Measurements from ENCODE around the gene RAB17. TPM values are rescaled to one million over a fixed set of nuclear protein-coding genes. Genes with fewer than 3 reads are reported as not detected.

The RAB17 gene
- total RNA-seq, 1 experiment from 2014 or later: 60.9 TPM

GRCh38 chr2:237615631-237616249 is 25.2 kb upstream of the RAB17 start:
- Mint-ChIP-seq H3K4me1 (ENCODE audit: low read depth, unreplicated experiment) (peaks cover 31% of the 10 kb centered on the region), H3K36me3 (ENCODE audit: insufficient read depth, unreplicated experiment) (peaks cover 4% of the 10 kb centered on the region), H3K9me3 (ENCODE audit: unreplicated experiment) (no peaks in the 10 kb centered on the region), H3K27me3 (ENCODE audit: insufficient read depth, unreplicated experiment) (no peaks in the 10 kb centered on the region), H3K27ac (ENCODE audit: unreplicated experiment) (peak overlapping the region; percentile 60), H3K4me3 (ENCODE audit: unreplicated experiment) (no peak overlapping the region)
- Histone ChIP-seq H3K36me3 (ENCODE audit: control insufficient read depth, insufficient read depth, low read length) (no peaks in the 10 kb centered on the region), H3K9me3 (no peaks in the 10 kb centered on the region), H3K4me3 (ENCODE audit: low read depth, low read length) (no peak overlapping the region), H3K27me3 (replicated peaks; ENCODE audit: control insufficient read depth, insufficient read depth, low read length) (no peaks in the 10 kb centered on the region), H3K4me1 (peaks cover 34% of the 10 kb centered on the region)
- no peak for TF ChIP-seq CTCF (IDR thresholded peaks at IDR 0.05; ENCODE audit: insufficient read depth in 1 of 2, low read depth in 1 of 2, low read length in 1 of 2, severe bottlenecking in 1 of 2, unreplicated experiment in 1 of 2)
- no TSS peak for BruUV-seq (replicated peaks)
- intact Hi-C loops (cut with micrococcal nuclease; ENCODE audit: unreplicated experiment): no loop called here
- ChIA-PET CTCF (interaction anchor here (1.4 kb wide), 1 partner anchor 140 kb away, joined by 3 read pairs; no protein-coding TSS in a partner anchor), POLR2A (no interaction called here)
- DNase-seq: no peak

- POLR2A ChIA-PET: interaction anchor here (0.6 kb wide), 1 partner anchor 14 kb away, joined by 3 read pairs; no protein-coding TSS in a partner anchor
- peaks cover 42% of the 10 kb centered on the region for H3K4me1 Mint-ChIP-seq (ENCODE audit: low read depth, unreplicated experiment)
Measured at GRCh38 chr2:237614151-237614720, 23.7 kb upstream of the RAB17 start.

More at GRCh38 chr2:237614151-237614720, 23.7 kb upstream of the RAB17 start:
- Histone ChIP-seq H3K4me3 (ENCODE audit: low read depth, low read length) (no peak overlapping the region), H3K36me3 (ENCODE audit: control insufficient read depth, insufficient read depth, low read length) (no peaks in the 10 kb centered on the region), H3K27me3 (replicated peaks; ENCODE audit: control insufficient read depth, insufficient read depth, low read length) (no peaks in the 10 kb centered on the region), H3K4me1 (peaks cover 34% of the 10 kb centered on the region), H3K9me3 (no peaks in the 10 kb centered on the region)
- no TSS peak for BruUV-seq (replicated peaks)
- CTCF ChIA-PET: interaction anchor here (1.2 to 1.7 kb wide), 2 partner anchors 12 to 19 kb away, joined by 3 to 4 read pairs; no protein-coding TSS in a partner anchor
- H3K27ac Mint-ChIP-seq (ENCODE audit: unreplicated experiment): peak overlapping the region; percentile 88
- intact Hi-C loops (cut with micrococcal nuclease; ENCODE audit: unreplicated experiment): loop anchor here (1.0 to 5.0 kb wide), 4 partner anchors 19 to 78 kb away; partner anchors contain the start of gene RAB17
- H3K4me3 Mint-ChIP-seq (ENCODE audit: unreplicated experiment): peak overlapping the region; percentile 54
- H3K9me3 Mint-ChIP-seq (ENCODE audit: unreplicated experiment): no peaks in the 10 kb centered on the region
- peak; percentile 30 to 59 for TF ChIP-seq CTCF (IDR thresholded peaks at IDR 0.05; ENCODE audit: insufficient read depth in 1 of 2, low read depth in 1 of 2, low read length in 1 of 2, severe bottlenecking in 1 of 2, unreplicated experiment in 1 of 2)
- peak; percentile 87 to 91 for DNase-seq
- no peaks in the 10 kb centered on the region for H3K27me3 Mint-ChIP-seq (ENCODE audit: insufficient read depth, unreplicated experiment)
- H3K36me3 Mint-ChIP-seq (ENCODE audit: insufficient read depth, unreplicated experiment): peaks cover 4% of the 10 kb centered on the region
